GM20000 (cell line): Measurements from ENCODE around the gene KLK14.

Experiments used
- DNase-seq: peaks from one replicate; pipeline ENCODE4 v3.0.0; 2012; ENCODE audit warnings: low spot score
- CTCF ChIP-seq: IDR thresholded peaks from 2 replicates; pipeline ENCODE4 v1.5.1; 2012; ENCODE audit warnings: mild to moderate bottlenecking, control low read depth; ENCODE audit errors: extremely low read depth, missing control alignments

KLK14 gene

GRCh38 chr19:51083783-51084182 lies 1.1 kb upstream of the KLK14 start:
- DNase-seq = no peak
- TF ChIP-seq CTCF = no peak

DNA sequence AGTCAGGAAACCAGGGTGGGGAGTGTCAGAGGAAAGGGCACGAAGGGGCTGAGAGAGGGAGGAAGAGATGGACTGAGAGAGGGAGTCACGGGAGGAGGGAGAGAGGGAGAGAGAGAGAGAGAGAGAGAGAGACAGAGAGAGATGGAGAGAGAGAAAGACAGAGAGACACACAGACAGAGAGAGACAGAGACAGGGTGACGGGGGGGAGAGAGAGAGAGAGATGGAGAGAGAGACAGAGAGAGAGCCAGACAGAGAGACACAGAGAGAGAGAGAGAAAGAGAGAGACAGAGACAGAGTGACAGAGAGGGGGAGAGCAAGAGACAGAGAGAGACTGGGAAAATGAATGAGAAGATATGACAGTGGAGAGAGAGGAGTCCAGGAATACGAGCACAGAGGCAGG lies 494 bp upstream of the KLK14 start:
- DNase-seq = no peak
- TF ChIP-seq CTCF = no peak

GRCh38 chr19:51081476-51081875 lies 1.2 kb downstream of the KLK14 start:
- no peak for DNase-seq
- TF ChIP-seq CTCF = no peak

DNA sequence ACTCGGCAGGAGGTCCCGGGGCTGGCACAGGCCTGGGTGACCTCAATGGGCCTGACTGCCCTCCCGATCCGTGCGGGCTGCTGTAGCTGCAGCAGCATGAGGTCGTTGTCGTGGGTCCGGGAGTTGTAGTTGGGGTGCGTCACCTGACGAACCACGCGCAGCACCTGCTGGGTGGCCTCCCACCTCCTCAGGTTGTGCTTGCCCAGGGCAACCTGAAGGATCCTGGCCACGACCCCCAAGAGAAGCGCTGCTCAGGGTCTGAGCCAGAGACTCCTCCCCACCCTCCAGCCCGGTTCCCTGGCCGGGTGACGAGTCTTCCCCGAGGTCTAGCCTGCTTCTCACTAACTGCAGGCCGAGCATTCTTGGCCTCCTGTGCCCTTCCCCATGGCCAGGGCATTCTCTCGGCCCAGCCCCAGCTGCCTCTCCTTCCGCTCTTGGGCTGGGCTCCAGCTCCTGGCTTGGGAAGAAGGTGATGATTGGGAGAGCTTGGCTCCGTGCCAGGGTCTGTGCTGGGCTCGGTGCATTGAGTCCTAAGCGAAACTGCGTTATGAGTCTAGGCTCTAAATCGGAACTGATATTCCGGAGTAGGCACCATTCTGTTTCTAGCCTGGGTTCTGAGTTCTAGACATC lies 3.1 kb downstream of the KLK14 start:
- DNase-seq = peak; percentile 7
- TF ChIP-seq CTCF = no peak

- DNase-seq = no peak
- no peak for TF ChIP-seq CTCF
Observed at GRCh38 chr19:51078731-51079130, 4.0 kb downstream of the KLK14 start.

- no peak for DNase-seq
- no peak for TF ChIP-seq CTCF
Observed at GRCh38 chr19:51078104-51078503, 4.6 kb downstream of the KLK14 start.

DNA sequence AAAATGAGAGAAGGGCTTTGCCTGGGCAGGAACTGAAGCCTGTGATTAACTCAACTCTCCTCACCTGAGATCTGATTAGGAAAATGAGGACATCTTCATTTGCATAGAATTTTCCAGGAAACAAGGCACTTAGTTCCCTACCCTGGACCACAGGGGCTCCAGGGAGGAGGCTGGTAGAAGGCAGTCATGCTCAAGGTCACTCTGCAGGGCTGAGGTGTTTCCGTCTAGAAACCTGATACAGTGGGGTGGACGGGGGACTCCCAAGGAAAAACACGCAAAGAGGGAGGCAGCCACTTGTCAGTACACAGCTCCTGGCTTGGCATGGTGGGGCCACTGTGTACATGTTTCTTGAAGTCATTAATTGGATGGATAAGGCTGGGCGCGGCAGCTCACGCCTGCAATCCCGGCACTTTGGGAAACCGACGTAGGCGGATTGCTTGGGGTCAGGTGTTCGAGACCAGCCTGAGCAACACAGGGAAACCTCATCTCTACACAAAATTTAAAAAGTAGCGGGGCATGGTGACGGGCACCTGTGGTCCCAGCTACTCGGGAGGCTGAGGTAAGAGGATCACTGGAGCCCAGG lies 6.0 kb downstream of the KLK14 start:
- no peak for DNase-seq
- no peak for TF ChIP-seq CTCF
